HepG2 (cell line): Measurements from ENCODE around the gene ARHGAP5. TPM values are rescaled to one million over a fixed set of nuclear protein-coding genes. Genes with fewer than 3 reads are reported as not detected.
A peak's percentile ranks its signal among the peaks of the same experiment; 100 is the strongest.

Experiments
- CBFB ChIP-seq: sonication (generic); formaldehyde crosslinking; IDR thresholded peaks from 2 replicates; pipeline ENCODE4 v1.4.0; 2020; ENCODE audit warnings: missing genetic modification reagents
- CREM ChIP-seq, 2 experiments: sonication (generic) in 1 of 2; formaldehyde crosslinking in 1 of 2; IDR thresholded peaks; 2 replicates each; pipeline versions ENCODE4 v1.4.0 to v1.6.1; 2016 to 2020; ENCODE audit warnings: antibody characterized with exemption in 1 of 2, mild to moderate bottlenecking in 1 of 2, missing genetic modification reagents in 1 of 2
- DNMT1 ChIP-seq: sonication (generic); formaldehyde crosslinking; IDR thresholded peaks from 2 replicates; pipeline ENCODE4 v1.5.1; 2020; ENCODE audit warnings: mild to moderate bottlenecking, missing genetic modification reagents
- DR1 ChIP-seq: sonication (generic); formaldehyde crosslinking; IDR thresholded peaks from 2 replicates; pipeline ENCODE4 v1.8.0; 2021; ENCODE audit warnings: mild to moderate bottlenecking, missing genetic modification reagents, inconsistent platforms
- ELF1 ChIP-seq: sonication (generic); formaldehyde crosslinking; IDR thresholded peaks from 2 replicates; pipeline ENCODE4 v1.4.0; 2020; ENCODE audit warnings: missing genetic modification reagents
- ETS1 ChIP-seq: sonication (generic); formaldehyde crosslinking; IDR thresholded peaks from 2 replicates; pipeline ENCODE4 v1.4.0; 2020; ENCODE audit warnings: missing genetic modification reagents
- ETV6 ChIP-seq: sonication (generic); formaldehyde crosslinking; conservative IDR thresholded peaks from 2 replicates; pipeline ENCODE4 v1.4.0; 2020; ENCODE audit warnings: missing genetic modification reagents
- HDAC1 ChIP-seq: sonication (generic); formaldehyde crosslinking; IDR thresholded peaks from 2 replicates; pipeline ENCODE4 v1.5.1; 2020; ENCODE audit warnings: mild to moderate bottlenecking, missing genetic modification reagents
- KLF12 ChIP-seq: sonication (generic); formaldehyde crosslinking; IDR thresholded peaks from 2 replicates; pipeline ENCODE4 v1.4.0; 2020; ENCODE audit warnings: missing genetic modification reagents, borderline replicate concordance
- KLF16 ChIP-seq, 2 experiments: sonication (generic) in 1 of 2; formaldehyde crosslinking in 1 of 2; IDR thresholded peaks; 2 replicates each; pipeline versions ENCODE4 v1.6.1 to v1.8.0; 2016 to 2023; ENCODE audit warnings: missing genetic modification reagents in 2 of 2, missing compliant biosample characterization in 1 of 2
- MLLT10 ChIP-seq: sonication (generic); formaldehyde crosslinking; IDR thresholded peaks from 2 replicates; pipeline ENCODE4 v1.4.0; 2020; ENCODE audit warnings: missing genetic modification reagents
- PITX1 ChIP-seq: sonication (generic); formaldehyde crosslinking; IDR thresholded peaks from 2 replicates; pipeline ENCODE4 v1.5.1; 2020; ENCODE audit warnings: mild to moderate bottlenecking, missing genetic modification reagents
- SMAD3 ChIP-seq: sonication (generic); formaldehyde crosslinking; IDR thresholded peaks from 2 replicates; pipeline ENCODE4 v1.4.0; 2020; ENCODE audit warnings: missing genetic modification reagents
- SRF ChIP-seq: IDR thresholded peaks from 2 replicates; pipeline ENCODE4 v1.6.1; 2011; ENCODE audit warnings: mild to moderate bottlenecking, low read depth, low read length, moderate library complexity
- ZMYM2 ChIP-seq: sonication (generic); formaldehyde crosslinking; IDR thresholded peaks from 2 replicates; pipeline ENCODE4 v1.8.0; 2022; ENCODE audit warnings: mild to moderate bottlenecking, missing genetic modification reagents
- ZNF317 ChIP-seq: sonication (generic); formaldehyde crosslinking; IDR thresholded peaks from 2 replicates; pipeline ENCODE4 v1.5.0; 2020; ENCODE audit warnings: mild to moderate bottlenecking, missing genetic modification reagents
- ZNF337 ChIP-seq: sonication (generic); formaldehyde crosslinking; IDR thresholded peaks from 2 replicates; pipeline ENCODE4 v1.5.1; 2020; ENCODE audit warnings: missing genetic modification reagents, low read depth, mild to moderate bottlenecking, borderline replicate concordance
- ZNF530 ChIP-seq: sonication (generic); formaldehyde crosslinking; IDR thresholded peaks from 2 replicates; pipeline ENCODE4 v1.5.0; 2020; ENCODE audit warnings: low read depth, mild to moderate bottlenecking, missing genetic modification reagents
- ZNF616 ChIP-seq: sonication (generic); formaldehyde crosslinking; IDR thresholded peaks from 2 replicates; pipeline ENCODE4 v1.5.0; 2020; ENCODE audit warnings: low read depth, mild to moderate bottlenecking, missing genetic modification reagents
- ZNF761 ChIP-seq: sonication (generic); formaldehyde crosslinking; conservative IDR thresholded peaks from 2 replicates; pipeline ENCODE4 v1.4.0; 2020; ENCODE audit warnings: mild to moderate bottlenecking, missing genetic modification reagents
- ZSCAN31 ChIP-seq: sonication (generic); formaldehyde crosslinking; IDR thresholded peaks from 2 replicates; pipeline ENCODE4 v1.5.0; 2020; ENCODE audit warnings: low read depth, mild to moderate bottlenecking, missing genetic modification reagents
- ZUFSP ChIP-seq: sonication (generic); formaldehyde crosslinking; IDR thresholded peaks from 2 replicates; pipeline ENCODE4 v1.9.0; 2021; ENCODE audit warnings: missing genetic modification reagents, mild to moderate bottlenecking, borderline replicate concordance
- polyA plus RNA-seq, 8 experiments: library from polyadenylated mRNA; depleted of rRNA in 3 of 8; stranded (reverse) in 7 of 8; unstranded in 1 of 8; fragments of >200 nt; fragmentation: Illumina TruSeq in 4 of 8; extraction: Trizol in 4 of 8; gene quantifications; 2 replicates each; pipeline versions ENCODE4 v1.2.1 to v1.2.3, GENCODE V29; 2011 to 2016; ENCODE audit warnings: low read depth in 4 of 8, missing spikeins in 1 of 8, mixed read lengths in 1 of 8; ENCODE audit not compliant: insufficient read depth in 1 of 8
- total RNA-seq, 5 experiments: library from RNA; depleted of rRNA; stranded (reverse); fragments of >200 nt; fragmentation: Illumina TruSeq; extraction: Trizol; gene quantifications; 2 replicates each; pipeline ENCODE4 v1.2.3, GENCODE V29; 2016; ENCODE audit warnings: low read depth in 1 of 5
- TF ChIP-seq, protein P1 (sequence below): sonication (generic); formaldehyde crosslinking; IDR thresholded peaks from 2 replicates; pipeline ENCODE4 v1.5.1; 2020; ENCODE audit warnings: missing genetic modification reagents, mild to moderate bottlenecking, borderline replicate concordance
- TF ChIP-seq, protein P2 (sequence below): sonication (generic); formaldehyde crosslinking; IDR thresholded peaks from 2 replicates; pipeline ENCODE4 v1.8.1; 2023; ENCODE audit warnings: missing genetic modification reagents, inconsistent platforms, borderline replicate concordance

Gene ARHGAP5
- total and polyA plus RNA-seq, 2 of the 13 experiments (the other 11 are each of a cell fraction or from before 2014, with no cell fraction given): 33.7 to 144 TPM

DNA sequence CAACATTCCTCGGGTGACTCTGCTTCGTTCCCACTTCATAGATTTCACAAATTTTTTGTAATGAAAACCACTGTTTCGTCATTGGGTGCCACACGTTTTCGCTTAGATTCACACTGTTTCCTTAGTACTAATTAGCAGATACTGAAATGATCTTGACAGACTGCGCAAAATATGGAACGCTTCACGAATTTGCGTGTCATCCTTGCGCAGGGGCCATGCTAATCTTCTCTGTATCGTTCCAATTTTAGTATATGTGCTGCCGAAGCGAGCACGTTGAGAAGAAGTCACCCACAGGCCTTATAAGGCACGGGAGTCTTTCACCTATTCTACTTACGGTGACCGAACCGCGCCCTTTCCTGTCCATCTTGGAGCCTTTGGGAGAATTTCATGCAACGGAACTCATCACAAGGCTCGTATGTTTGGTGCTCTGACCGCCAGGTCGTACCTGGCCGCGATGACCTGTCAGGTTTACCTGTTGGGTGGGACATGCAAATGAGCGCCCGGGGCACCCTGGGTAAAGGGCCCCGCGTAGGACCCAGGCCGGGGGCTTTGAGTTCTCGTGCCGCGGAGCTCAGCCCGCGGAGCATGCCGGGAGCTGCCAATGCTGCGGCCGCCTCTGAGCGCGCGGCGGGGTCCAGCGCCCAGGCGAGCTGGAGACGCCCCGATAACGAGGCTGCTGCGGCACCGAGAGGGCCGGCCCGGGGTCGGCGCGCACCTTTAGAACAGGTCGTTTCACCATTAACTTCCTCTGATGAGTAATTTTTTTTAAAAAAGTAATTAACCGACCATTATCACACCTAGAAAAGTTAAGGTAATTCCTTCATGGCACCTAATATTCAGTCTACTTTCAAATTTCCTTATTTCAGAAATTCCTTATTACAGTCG, 126.1 kb downstream of the ARHGAP5 start, which contains the start of gene RNU6-8 (continued):
- TF ChIP-seq CBFB (CRISPR knock-in tag) (peak; percentile 83), KLF16 (CRISPR knock-in tag; IDR thresholded peaks at IDR 0.05) (peak in 1 of 2 experiments; percentile 97; a peak in 2 of 4 replicates), ELF1 (CRISPR knock-in tag) (peak; percentile 69), ZNF530 (CRISPR knock-in tag) (no peak), PITX1 (CRISPR knock-in tag) (peak; percentile 90), ZSCAN31 (CRISPR knock-in tag) (peak; percentile 79), ZNF616 (CRISPR knock-in tag) (peak; percentile 95), DNMT1 (CRISPR knock-in tag) (peak; percentile 91; the same call in 1 of the 2 replicates), MLLT10 (no peak), ZUFSP (CRISPR knock-in tag) (no peak), ZNF337 (peak; percentile 80; the same call in 1 of the 2 replicates), KLF12 (peak; percentile 100), ZNF761 (CRISPR knock-in tag) (no peak), SRF (peak; percentile 33; the same call in 1 of the 2 replicates), ETS1 (CRISPR knock-in tag) (0 out of 2 replicates have a peak, but pooled peaks have one; percentile 92), DR1 (no peak), ETV6 (CRISPR knock-in tag) (peak; percentile 90), HDAC1 (peak; percentile 94), CREM (IDR thresholded peaks at IDR 0.05) (peak; percentile 75), CREM (CRISPR knock-in tag; IDR thresholded peaks at IDR 0.05) (peak; percentile 56; the same call in 1 of the 2 replicates), ZMYM2 (CRISPR knock-in tag) (no peak), ZNF317 (CRISPR knock-in tag) (peak; percentile 87), SMAD3 (CRISPR knock-in tag) (peak; percentile 97)
- TF ChIP-seq, protein P1, sequence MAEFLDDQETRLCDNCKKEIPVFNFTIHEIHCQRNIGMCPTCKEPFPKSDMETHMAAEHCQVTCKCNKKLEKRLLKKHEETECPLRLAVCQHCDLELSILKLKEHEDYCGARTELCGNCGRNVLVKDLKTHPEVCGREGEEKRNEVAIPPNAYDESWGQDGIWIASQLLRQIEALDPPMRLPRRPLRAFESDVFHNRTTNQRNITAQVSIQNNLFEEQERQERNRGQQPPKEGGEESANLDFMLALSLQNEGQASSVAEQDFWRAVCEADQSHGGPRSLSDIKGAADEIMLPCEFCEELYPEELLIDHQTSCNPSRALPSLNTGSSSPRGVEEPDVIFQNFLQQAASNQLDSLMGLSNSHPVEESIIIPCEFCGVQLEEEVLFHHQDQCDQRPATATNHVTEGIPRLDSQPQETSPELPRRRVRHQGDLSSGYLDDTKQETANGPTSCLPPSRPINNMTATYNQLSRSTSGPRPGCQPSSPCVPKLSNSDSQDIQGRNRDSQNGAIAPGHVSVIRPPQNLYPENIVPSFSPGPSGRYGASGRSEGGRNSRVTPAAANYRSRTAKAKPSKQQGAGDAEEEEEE (CRISPR knock-in tag): peak; percentile 96; the same call in 1 of the 2 replicates
- TF ChIP-seq, protein P2, sequence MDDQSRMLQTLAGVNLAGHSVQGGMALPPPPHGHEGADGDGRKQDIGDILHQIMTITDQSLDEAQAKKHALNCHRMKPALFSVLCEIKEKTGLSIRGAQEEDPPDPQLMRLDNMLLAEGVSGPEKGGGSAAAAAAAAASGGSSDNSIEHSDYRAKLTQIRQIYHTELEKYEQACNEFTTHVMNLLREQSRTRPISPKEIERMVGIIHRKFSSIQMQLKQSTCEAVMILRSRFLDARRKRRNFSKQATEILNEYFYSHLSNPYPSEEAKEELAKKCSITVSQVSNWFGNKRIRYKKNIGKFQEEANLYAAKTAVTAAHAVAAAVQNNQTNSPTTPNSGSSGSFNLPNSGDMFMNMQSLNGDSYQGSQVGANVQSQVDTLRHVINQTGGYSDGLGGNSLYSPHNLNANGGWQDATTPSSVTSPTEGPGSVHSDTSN (CRISPR knock-in tag): no peak
